Mesothelial cell of epicardium (in vitro differentiated cells): ENCODE results near the gene VASH2. TPM values are rescaled to one million over a fixed set of nuclear protein-coding genes. Genes with fewer than 3 reads are reported as not detected.

Source experiments
- DNase-seq, 2 experiments: peaks; one replicate each; pipeline ENCODE4 v3.0.0; 2021; ENCODE audit warnings: low spot score in 2 of 2; ENCODE audit not compliant: unreplicated experiment in 2 of 2
- H3K27ac Mint-ChIP-seq: 2 replicates; pipeline ENCODE4 v1.8.0; 2021; ENCODE audit warnings: mixed read lengths
- H3K27me3 Mint-ChIP-seq: 2 replicates; pipeline ENCODE4 v1.8.0; 2021; ENCODE audit warnings: low read depth, mixed read lengths
- H3K36me3 Mint-ChIP-seq: 2 replicates; pipeline ENCODE4 v1.8.0; 2021; ENCODE audit warnings: mixed read lengths
- H3K4me1 Mint-ChIP-seq: 2 replicates; pipeline ENCODE4 v1.8.0; 2021; ENCODE audit warnings: mixed read lengths
- H3K4me3 Mint-ChIP-seq: 2 replicates; pipeline ENCODE4 v1.8.0; 2021; ENCODE audit warnings: mild to moderate bottlenecking, moderate library complexity, mixed read lengths
- H3K9me3 Mint-ChIP-seq: 2 replicates; pipeline ENCODE4 v1.8.0; 2021; ENCODE audit warnings: mixed read lengths
- total RNA-seq: library from RNA; stranded (reverse); gene quantifications from 3 replicates; pipeline ENCODE4 v1.2.1, GENCODE V29; 2021
- TF ChIP-seq, protein P1 (sequence below): fragments of 200-600 bp; sonication (generic); IDR thresholded peaks from one replicate; pipeline ENCODE4 v1.5.0; 2021; ENCODE audit warnings: antibody characterized with exemption; ENCODE audit not compliant: unreplicated experiment

VASH2 gene
- total RNA-seq, 1 donor from 2014 or later, result 43.6 TPM

- Mint-ChIP-seq H3K4me1 (no peaks in the 10 kb centered on the region), H3K27me3 (no peaks in the 10 kb centered on the region), H3K36me3 (no peaks in the 10 kb centered on the region), H3K27ac (no peak overlapping the region), H3K4me3 (no peak overlapping the region), H3K9me3 (peaks cover 20% of the 10 kb centered on the region)
- TF ChIP-seq, protein P1, sequence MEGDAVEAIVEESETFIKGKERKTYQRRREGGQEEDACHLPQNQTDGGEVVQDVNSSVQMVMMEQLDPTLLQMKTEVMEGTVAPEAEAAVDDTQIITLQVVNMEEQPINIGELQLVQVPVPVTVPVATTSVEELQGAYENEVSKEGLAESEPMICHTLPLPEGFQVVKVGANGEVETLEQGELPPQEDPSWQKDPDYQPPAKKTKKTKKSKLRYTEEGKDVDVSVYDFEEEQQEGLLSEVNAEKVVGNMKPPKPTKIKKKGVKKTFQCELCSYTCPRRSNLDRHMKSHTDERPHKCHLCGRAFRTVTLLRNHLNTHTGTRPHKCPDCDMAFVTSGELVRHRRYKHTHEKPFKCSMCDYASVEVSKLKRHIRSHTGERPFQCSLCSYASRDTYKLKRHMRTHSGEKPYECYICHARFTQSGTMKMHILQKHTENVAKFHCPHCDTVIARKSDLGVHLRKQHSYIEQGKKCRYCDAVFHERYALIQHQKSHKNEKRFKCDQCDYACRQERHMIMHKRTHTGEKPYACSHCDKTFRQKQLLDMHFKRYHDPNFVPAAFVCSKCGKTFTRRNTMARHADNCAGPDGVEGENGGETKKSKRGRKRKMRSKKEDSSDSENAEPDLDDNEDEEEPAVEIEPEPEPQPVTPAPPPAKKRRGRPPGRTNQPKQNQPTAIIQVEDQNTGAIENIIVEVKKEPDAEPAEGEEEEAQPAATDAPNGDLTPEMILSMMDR, result no peak
- DNase-seq, result no peak
Measured at GRCh38 chr1:212937034-212937433, 13.3 kb upstream of the VASH2 start.

GRCh38 chr1:212938846-212939245 is 11.5 kb upstream of the VASH2 start:
- Mint-ChIP-seq H3K4me1 (no peaks in the 10 kb centered on the region), H3K27ac (no peak overlapping the region), H3K4me3 (no peak overlapping the region), H3K27me3 (no peaks in the 10 kb centered on the region), H3K9me3 (peaks cover 20% of the 10 kb centered on the region), H3K36me3 (no peaks in the 10 kb centered on the region)
- DNase-seq, result no peak
- TF ChIP-seq, protein P1, result no peak

- TF ChIP-seq, protein P1, result no peak
- Mint-ChIP-seq H3K27me3 (no peaks in the 10 kb centered on the region), H3K4me1 (no peaks in the 10 kb centered on the region), H3K4me3 (no peak overlapping the region), H3K36me3 (no peaks in the 10 kb centered on the region), H3K27ac (no peak overlapping the region), H3K9me3 (peaks cover 20% of the 10 kb centered on the region)
- DNase-seq, result no peak
Measured at GRCh38 chr1:212941452-212941851, 8.9 kb upstream of the VASH2 start.

DNA sequence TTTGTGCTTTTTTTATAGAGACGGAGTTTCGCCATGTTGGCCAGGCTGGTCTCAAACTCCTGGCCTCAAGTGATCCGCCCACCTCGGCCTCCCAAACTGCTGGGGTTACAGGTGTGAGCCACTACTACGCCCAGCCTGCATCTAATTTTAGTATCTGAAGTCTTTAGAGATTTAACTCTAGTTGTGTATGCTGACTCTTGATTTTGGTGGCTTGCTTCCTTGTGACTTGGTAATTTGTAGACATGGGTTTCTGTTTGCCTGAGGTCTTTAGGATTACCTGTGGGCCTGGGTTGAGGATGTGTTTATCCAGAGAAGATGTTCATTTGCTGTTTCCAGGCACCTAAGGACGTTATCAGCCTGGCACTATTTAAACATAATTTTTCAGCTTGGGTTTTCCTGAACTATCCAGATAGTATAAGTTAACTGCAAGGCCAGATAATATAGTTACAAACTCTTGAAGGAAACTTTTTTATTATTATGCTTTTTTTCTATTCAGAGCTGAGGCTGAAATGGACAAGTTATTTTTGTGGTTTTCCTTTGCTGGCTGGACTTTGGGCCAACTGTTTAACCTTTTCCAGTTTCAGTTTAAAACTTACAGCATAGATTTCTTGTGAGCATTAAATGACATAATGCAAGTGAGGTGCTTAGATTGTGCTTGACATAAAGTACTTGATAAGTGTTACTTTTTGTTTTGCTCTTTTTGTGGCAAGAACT is 7.5 kb upstream of the VASH2 start:
- no peaks in the 10 kb centered on the region for H3K4me1 Mint-ChIP-seq
- no peak overlapping the region for H3K27ac Mint-ChIP-seq
- TF ChIP-seq, protein P1, result no peak
- H3K27me3 Mint-ChIP-seq, result no peaks in the 10 kb centered on the region
- peaks cover 20% of the 10 kb centered on the region for H3K9me3 Mint-ChIP-seq
- no peak overlapping the region for H3K4me3 Mint-ChIP-seq
- no peak for DNase-seq
- no peaks in the 10 kb centered on the region for H3K36me3 Mint-ChIP-seq

DNA sequence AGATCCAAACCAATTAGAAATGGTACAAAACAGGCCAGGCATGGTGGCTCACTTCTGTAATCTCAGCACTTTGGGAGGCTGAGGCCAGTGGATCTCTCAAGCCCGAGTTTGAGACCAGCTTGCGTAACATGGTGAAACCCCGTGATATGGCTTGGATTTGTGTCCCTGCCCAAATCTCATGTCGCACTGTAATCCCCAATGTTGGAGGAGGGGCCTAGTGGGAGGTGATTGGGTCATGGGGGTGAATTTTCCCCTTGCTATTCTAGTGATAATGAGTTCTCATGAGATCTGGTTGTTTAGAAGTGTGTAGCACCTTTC is 7.0 kb upstream of the VASH2 start:
- TF ChIP-seq, protein P1, result no peak
- H3K27me3 Mint-ChIP-seq, result no peaks in the 10 kb centered on the region
- peaks cover 23% of the 10 kb centered on the region for H3K9me3 Mint-ChIP-seq
- DNase-seq, result no peak
- H3K4me3 Mint-ChIP-seq, result no peak overlapping the region
- no peaks in the 10 kb centered on the region for H3K36me3 Mint-ChIP-seq
- H3K27ac Mint-ChIP-seq, result no peak overlapping the region
- H3K4me1 Mint-ChIP-seq, result no peaks in the 10 kb centered on the region
